Natural killer cell (primary cell): ENCODE results near the gene LRCH3. TPM values are rescaled to one million over a fixed set of nuclear protein-coding genes. Genes with fewer than 3 reads are reported as not detected.
A peak's percentile ranks its signal among the peaks of the same experiment; 100 is the strongest.

Experiments used
- ATAC-seq, 3 donors: fragments of 150-1000 bp in 2 of 3; fragments of 200-7000 bp in 1 of 3; cut with Tn5 transposase; 1 replicate in 1 of 3; 2 replicates in 2 of 3; pipeline ENCODE4 v1.10.0; 2021; ENCODE audit warnings: mild to moderate bottlenecking in 2 of 3, moderate library complexity in 2 of 3
- DNase-seq, 2 donors: peaks; one replicate each; pipeline versions ENCODE4 v3.0.0 to v3.0.0-alpha.2; 2013 to 2021; ENCODE audit warnings: mixed read lengths in 1 of 2
- H3K27ac ChIP-seq: one replicate; pipeline ENCODE4 v1.5.1; 2013; ENCODE audit warnings: mild to moderate bottlenecking, low read length
- H3K27me3 ChIP-seq: one replicate; pipeline ENCODE4 v1.6.1; 2013; ENCODE audit warnings: low read length; ENCODE audit not compliant: control insufficient read depth, insufficient read depth
- H3K36me3 ChIP-seq: one replicate; pipeline ENCODE4 v1.6.1; 2013; ENCODE audit warnings: low read length; ENCODE audit not compliant: control insufficient read depth, insufficient read depth
- H3K4me1 ChIP-seq: one replicate; pipeline ENCODE4 v1.6.1; 2013; ENCODE audit warnings: low read length; ENCODE audit not compliant: control insufficient read depth, insufficient read depth
- H3K4me3 ChIP-seq: one replicate; pipeline ENCODE4 v1.5.1; 2013; ENCODE audit warnings: low read length
- H3K9me3 ChIP-seq: one replicate; pipeline ENCODE4 v1.6.1; 2013; ENCODE audit warnings: low read length; ENCODE audit not compliant: control insufficient read depth, insufficient read depth
- H3K27ac Mint-ChIP-seq, 2 donors: one replicate each; pipeline ENCODE4 v1.8.0; 2022; ENCODE audit warnings: mild to moderate bottlenecking in 2 of 2, mixed read lengths in 2 of 2, moderate library complexity in 1 of 2
- H3K27me3 Mint-ChIP-seq, 2 donors: one replicate each; pipeline ENCODE4 v1.8.0; 2022; ENCODE audit warnings: low read depth in 2 of 2, mixed read lengths in 2 of 2
- H3K36me3 Mint-ChIP-seq: one replicate; pipeline ENCODE4 v1.8.0; 2022; ENCODE audit warnings: mixed read lengths
- H3K4me1 Mint-ChIP-seq, 2 donors: one replicate each; pipeline ENCODE4 v1.8.0; 2022; ENCODE audit warnings: mixed read lengths in 2 of 2
- H3K4me3 Mint-ChIP-seq: one replicate; pipeline ENCODE4 v1.8.0; 2022; ENCODE audit warnings: mild to moderate bottlenecking, moderate library complexity, mixed read lengths
- H3K9me3 Mint-ChIP-seq, 2 donors: one replicate each; pipeline ENCODE4 v1.8.0; 2022; ENCODE audit warnings: mixed read lengths in 2 of 2
- CTCF ChIP-seq: fragments of 200-600 bp; IDR thresholded peaks from one replicate; pipeline ENCODE4 v1.8.0; 2022; ENCODE audit warnings: antibody characterized with exemption
- WGBS: methylation state at CpG from one replicate; pipeline ENCODE4 v1.1.7; 2013; ENCODE audit warnings: missing lambda C conversion rate; ENCODE audit not compliant: insufficient coverage; 5-methylcytosine and 5-hydroxymethylcytosine counted together
- intact Hi-C: fragments of 100-400 bp; cut with micrococcal nuclease; formaldehyde crosslinking; loops from one replicate; pipeline ENCODE4 v1.14.2; 2022
- total RNA-seq, 4 donors: library from RNA; stranded (reverse); fragments of 120-200 nt in 1 of 4; gene quantifications; one replicate each; pipeline versions ENCODE4 v1.2.3 to v1.2.4, GENCODE V29; 2013 to 2022

LRCH3 gene
- total RNA-seq, 3 donors from 2014 or later (not counting 1 experiment from before 2014, with no cell fraction given), result 68.1 to 90.5 (median 90.3) TPM

GRCh38 chr3:197804511-197804910 is 13.5 kb downstream of the LRCH3 start:
- intact Hi-C loops, result loop anchor here (5.0 kb wide), 1 partner anchor 207 kb away; no protein-coding TSS in a partner anchor
- Histone ChIP-seq H3K4me1 (peaks cover 6% of the 10 kb centered on the region), H3K9me3 (no peaks in the 10 kb centered on the region), H3K27ac (no peak overlapping the region), H3K4me3 (no peak overlapping the region), H3K27me3 (no peaks in the 10 kb centered on the region), H3K36me3 (no peaks in the 10 kb centered on the region)
- H3K4me1 Mint-ChIP-seq, result peaks cover 55 to 59% of the 10 kb centered on the region in 2 donors
- no peaks in the 10 kb centered on the region for H3K27me3 Mint-ChIP-seq
- WGBS, result 85% methylated on average over 3 of the region's 4 CpGs
- no peak for TF ChIP-seq CTCF
- H3K4me3 Mint-ChIP-seq, result no peak overlapping the region
- H3K27ac Mint-ChIP-seq, result no peak overlapping the region
- no peaks in the 10 kb centered on the region for H3K36me3 Mint-ChIP-seq
- DNase-seq, result no peak
- H3K9me3 Mint-ChIP-seq, result no peaks in the 10 kb centered on the region
- ATAC-seq, result peak in 1 of 3 donors; percentile 45

DNA sequence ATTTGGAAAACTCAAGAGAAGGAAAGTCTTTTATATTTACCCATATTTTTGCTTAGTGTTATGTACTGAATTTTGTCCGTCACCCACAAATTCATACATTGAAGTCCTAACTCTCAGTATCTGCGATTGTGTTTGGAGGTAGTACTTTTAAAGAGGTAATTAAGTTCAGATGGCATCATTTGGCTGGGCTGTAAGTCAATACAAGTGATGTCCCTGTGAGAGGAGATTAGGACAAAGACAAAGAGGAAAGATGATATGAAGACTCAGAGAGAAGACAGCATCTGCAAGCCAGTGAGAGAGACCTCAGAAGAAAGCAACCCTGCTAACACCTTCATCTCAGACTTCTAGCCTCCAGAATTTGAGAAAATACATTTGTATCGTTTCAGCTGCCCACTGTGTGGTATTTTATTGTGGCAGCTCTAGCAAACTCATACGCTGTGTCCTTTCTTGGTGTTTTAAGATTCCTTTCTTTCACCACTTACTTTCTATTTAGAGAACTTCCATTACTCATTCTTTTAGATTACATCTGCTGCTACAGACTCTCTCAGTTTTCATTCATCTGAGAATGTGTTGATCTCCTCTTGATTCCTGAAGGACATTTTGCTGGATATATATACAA is 17.0 kb downstream of the LRCH3 start:
- Mint-ChIP-seq H3K27me3 (no peaks in the 10 kb centered on the region), H3K9me3 (no peaks in the 10 kb centered on the region), H3K4me3 (no peak overlapping the region), H3K4me1 (peaks cover 37 to 41% of the 10 kb centered on the region in 2 donors), H3K27ac (peak overlapping the region; percentile 10 to 61), H3K36me3 (no peaks in the 10 kb centered on the region)
- DNase-seq (no peak), ATAC-seq (no peak)
- Histone ChIP-seq H3K36me3 (no peaks in the 10 kb centered on the region), H3K27ac (no peak overlapping the region), H3K4me3 (no peak overlapping the region), H3K9me3 (no peaks in the 10 kb centered on the region), H3K27me3 (no peaks in the 10 kb centered on the region), H3K4me1 (no peaks in the 10 kb centered on the region)
- intact Hi-C loops, result no loop called here
- TF ChIP-seq CTCF, result no peak
- WGBS, result 65% methylated on average over 2 of the region's 4 CpGs

GRCh38 chr3:197809356-197810020 is 18.4 kb downstream of the LRCH3 start:
- 44% methylated on average over 2 of the region's 2 CpGs for WGBS

More at GRCh38 chr3:197809356-197810020, 18.4 kb downstream of the LRCH3 start:
- DNase-seq, result no peak
- H3K36me3 ChIP-seq, result no peaks in the 10 kb centered on the region
- no peaks in the 10 kb centered on the region for H3K9me3 Mint-ChIP-seq
- no peak overlapping the region for H3K27ac ChIP-seq
- no peak for ATAC-seq
- no peaks in the 10 kb centered on the region for H3K27me3 Mint-ChIP-seq
- H3K27me3 ChIP-seq, result no peaks in the 10 kb centered on the region
- H3K4me1 ChIP-seq, result no peaks in the 10 kb centered on the region
- H3K4me3 ChIP-seq, result no peak overlapping the region
- H3K36me3 Mint-ChIP-seq, result no peaks in the 10 kb centered on the region
- peak overlapping the region; percentile 2 to 61 for H3K27ac Mint-ChIP-seq
- H3K4me1 Mint-ChIP-seq, result peaks cover 35 to 37% of the 10 kb centered on the region in 2 donors
- H3K4me3 Mint-ChIP-seq, result no peak overlapping the region
- no peaks in the 10 kb centered on the region for H3K9me3 ChIP-seq
- intact Hi-C loops, result no loop called here
- TF ChIP-seq CTCF, result no peak
